Activated gamma-delta T cell treated with Interleukin-2 at 50 U/mL for 16 hours (primary cell): ENCODE data around the gene GJB3.
"Not testable (repeated sequence)": the region's sequence is repeated elsewhere in the genome, so short reads cannot be mapped to it uniquely, and the experiment has no call there.

ENCODE experiments used
- DNase-seq: peaks from one replicate; pipeline ENCODE4 v3.0.0-alpha.2; 2020

Gene GJB3

DNA sequence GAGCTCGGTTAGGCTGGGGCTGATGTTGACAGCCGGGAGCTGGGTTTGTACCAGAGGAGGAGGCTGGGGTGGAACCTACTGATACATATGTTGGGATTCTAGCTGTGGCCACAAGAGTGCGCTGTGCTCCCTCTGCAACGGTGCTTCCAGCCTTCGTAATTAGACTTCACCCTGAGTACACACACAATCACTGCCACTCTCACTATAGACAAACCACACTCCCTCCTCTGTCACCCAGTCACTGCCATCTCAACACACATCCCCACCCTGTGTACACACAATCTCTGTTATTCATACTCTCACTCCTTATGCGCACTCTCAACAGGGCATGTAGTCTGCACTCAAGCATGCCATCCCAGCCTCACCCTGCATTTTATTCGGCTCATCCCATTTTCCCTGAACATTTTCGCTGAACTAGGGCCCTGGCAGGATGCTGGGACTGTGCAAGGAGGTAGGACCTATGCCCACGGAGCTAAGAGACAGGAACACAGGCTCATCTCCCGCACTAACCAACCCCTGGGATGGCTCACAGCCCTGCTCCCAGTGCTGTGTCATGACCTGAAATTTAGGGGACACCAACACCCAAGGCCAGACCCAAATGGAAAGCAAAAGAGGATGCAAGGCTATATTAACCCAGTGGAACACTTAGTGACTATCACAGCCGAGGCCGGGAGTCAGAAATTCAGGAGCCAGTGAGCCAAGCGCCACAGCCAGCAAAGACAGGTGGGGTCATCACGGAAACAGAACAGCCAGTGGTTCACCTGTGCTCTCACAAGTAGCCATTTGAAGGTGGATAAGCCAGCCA lies 5.7 kb downstream of the GJB3 start:
- peak; percentile 49 for DNase-seq

DNA sequence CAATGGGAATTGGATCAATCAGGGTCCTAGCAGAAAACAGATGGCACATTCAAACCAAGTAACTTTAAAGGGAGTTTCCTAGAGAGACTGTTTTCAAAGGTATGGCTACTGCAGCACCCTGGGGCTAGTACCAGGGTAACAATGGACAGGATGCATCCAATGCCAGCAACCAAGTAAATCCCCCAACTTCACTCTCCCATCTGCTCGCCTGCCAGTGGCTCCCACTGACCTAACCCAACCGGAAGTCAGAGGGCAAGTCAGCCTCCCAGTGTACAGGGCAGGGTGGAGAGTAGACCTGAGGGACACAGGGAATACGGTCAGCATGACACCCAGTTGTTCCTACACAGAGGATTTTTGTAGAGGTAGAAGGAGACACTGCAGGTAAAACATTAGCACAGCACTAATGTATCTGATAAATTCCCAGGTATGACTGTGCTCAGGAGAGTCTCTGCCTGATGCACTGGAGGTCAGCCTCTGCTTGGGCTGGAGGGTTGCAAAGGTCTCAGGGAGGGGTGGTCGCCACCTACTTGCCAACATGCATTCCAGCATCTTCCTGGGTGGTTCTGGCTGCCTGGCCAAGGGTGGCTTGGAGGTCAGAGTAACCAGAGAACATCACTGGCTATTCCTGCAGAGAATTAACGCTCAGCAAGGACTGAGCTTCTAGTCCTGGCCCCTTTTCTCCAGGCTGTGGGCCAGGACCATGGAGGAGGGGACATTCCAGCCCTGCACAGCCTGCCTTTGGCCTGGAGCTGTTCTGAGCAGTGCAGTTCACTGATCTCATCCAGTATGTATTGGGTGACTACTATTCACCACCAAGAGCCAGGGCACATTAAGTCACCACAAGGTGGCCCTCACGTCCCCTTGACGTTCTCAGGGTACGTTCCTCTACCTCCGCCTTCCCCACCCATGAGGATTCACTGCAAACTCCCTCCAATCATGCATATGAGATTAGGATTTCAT lies 6.7 kb downstream of the GJB3 start:
- no peak for DNase-seq

DNA sequence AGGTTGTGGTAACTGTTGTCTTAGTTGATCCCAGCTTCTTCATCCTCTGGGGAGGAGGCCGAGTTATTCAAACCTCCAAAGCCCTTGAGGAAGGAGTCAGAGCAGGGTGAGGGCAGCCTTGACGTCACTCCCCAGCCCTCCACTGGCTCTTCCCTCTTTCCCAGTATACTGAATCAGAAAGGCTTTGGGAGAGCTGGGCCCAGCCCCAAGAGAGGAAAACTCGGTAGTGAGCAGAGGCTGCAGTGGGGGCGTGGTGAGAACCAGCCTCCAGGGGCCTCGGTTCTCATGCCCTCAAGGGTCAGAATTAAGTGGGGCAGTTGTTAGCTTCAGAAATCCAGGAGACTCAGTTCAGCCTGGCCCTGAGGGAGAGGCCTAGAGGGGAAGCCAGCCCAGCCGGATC lies 10.0 kb downstream of the GJB3 start:
- DNase-seq, result no peak

DNA sequence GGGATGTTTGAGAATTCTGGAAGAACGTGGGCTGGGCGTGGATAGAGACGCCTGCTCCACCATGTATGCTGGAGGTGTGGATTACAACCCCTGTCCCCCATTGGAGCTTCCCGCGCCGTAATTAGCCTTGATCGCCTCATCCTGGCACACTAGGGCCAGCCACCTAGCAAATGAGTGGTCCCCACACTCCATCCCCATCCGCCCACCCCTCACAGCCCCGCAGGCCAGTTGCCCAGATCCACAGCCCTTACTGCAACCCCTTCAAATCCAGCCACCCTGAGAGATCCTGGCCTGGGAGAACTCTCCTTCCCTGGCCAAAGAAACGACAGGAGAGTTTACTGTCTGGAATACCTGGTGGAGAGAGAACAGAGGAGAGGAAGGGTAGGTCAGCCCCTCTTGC lies 11.4 kb downstream of the GJB3 start:
- no peak for DNase-seq

DNA sequence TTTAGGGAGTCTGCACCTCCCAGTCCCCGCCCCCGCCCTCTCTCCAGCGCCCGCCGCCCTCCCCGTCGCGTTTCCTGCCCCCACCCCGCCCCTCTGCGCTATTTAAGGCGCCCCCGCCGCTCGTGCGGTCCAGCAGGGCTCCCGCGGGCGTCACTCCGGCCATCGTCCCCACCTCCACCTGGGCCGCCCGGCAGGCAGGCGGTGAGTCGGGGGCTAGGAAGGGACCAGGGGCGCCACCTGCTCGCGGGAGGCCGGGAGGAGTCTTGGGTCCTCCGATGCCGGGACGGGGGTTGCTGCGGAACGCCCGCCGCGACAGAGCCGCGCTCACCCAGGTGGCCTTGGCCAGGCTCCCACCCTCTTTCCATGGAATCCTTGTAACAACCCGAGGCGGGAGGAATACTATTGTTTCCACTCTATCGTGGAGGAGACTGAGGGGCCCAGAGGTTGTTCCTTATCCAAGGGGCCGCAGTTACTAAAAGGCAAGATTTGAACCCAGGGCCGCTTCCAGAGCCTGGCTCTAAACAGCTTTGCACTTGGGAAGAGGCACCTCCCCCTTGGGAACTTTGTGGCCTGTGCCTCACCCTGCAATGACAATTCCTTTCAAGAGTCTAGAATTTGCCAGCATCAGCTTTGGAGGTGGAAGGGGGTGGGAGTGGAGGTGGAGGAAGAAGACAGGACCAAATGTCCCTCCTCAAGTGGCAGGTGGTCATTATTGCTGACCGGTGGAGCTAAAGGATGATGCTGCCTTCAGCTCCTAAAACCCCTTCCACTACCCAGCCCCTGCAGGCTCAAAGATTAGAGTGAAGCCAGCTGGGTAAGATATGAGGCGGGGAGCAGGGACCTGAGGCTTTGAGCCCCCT lies 12.1 kb downstream of the GJB3 start, which contains the start of gene GJA4:
GJA4 (plus strand) TSS at position 132 of the 860 bp plus-strand sequence. CDS start 1,215 bp downstream, outside the sequence.
- DNase-seq, result no peak

DNA sequence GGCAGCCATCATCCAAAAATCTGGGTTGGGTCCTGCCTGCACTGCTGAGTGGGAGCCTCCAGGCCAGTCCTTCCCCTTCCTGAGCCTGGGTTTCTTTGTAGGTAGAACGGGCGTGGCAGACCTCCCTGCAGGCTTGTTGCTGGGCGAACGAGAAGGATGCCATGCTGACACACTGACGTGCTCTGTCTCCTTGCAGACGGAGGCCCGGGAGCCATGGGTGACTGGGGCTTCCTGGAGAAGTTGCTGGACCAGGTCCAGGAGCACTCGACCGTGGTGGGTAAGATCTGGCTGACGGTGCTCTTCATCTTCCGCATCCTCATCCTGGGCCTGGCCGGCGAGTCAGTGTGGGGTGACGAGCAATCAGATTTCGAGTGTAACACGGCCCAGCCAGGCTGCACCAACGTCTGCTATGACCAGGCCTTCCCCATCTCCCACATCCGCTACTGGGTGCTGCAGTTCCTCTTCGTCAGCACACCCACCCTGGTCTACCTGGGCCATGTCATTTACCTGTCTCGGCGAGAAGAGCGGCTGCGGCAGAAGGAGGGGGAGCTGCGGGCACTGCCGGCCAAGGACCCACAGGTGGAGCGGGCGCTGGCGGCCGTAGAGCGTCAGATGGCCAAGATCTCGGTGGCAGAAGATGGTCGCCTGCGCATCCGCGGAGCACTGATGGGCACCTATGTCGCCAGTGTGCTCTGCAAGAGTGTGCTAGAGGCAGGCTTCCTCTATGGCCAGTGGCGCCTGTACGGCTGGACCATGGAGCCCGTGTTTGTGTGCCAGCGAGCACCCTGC lies 13.2 kb downstream of the GJB3 start:
- no peak for DNase-seq

DNA sequence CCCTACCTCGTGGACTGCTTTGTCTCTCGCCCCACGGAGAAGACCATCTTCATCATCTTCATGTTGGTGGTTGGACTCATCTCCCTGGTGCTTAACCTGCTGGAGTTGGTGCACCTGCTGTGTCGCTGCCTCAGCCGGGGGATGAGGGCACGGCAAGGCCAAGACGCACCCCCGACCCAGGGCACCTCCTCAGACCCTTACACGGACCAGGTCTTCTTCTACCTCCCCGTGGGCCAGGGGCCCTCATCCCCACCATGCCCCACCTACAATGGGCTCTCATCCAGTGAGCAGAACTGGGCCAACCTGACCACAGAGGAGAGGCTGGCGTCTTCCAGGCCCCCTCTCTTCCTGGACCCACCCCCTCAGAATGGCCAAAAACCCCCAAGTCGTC lies 13.8 kb downstream of the GJB3 start:
- no peak for DNase-seq

DNA sequence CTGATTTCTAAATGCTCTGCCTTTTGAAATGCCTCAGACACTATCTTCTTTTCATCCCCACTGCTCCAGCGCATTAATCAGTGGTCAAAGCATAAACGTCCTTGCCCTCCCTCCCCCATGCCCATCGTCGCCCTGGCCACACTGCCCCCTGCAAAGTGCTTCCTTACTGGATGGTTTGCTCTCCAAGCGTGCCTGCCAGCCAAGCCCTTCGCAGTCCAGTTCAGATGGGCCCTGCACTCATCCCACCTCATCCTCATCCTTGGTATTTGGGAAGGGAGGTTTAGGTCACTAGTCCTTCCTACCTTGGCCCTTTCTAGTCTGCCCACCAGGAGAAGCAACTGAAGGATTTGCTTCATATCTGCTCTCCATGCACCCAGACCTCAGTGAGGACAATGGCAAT lies 14.9 kb downstream of the GJB3 start:
- no peak for DNase-seq

DNA sequence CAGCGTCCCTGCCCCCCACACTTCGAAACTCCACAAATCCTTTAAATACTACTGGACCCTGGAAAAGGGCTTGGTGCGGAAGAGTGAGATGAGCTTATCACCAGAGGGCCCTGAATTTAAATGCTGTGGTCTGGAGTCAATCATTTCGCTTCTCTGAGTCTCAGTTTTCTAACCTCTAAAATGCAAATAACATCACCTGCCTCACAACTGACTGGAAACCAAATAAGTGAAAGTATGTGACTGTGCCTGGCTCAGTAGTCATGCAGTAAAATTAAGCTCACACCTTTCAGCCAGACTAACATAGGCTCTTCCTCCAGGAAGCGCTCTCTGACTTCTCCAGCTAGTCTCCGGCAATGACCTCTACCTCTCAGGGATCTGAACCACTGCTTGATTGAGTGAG lies 16.0 kb downstream of the GJB3 start:
- DNase-seq, result no peak

DNA sequence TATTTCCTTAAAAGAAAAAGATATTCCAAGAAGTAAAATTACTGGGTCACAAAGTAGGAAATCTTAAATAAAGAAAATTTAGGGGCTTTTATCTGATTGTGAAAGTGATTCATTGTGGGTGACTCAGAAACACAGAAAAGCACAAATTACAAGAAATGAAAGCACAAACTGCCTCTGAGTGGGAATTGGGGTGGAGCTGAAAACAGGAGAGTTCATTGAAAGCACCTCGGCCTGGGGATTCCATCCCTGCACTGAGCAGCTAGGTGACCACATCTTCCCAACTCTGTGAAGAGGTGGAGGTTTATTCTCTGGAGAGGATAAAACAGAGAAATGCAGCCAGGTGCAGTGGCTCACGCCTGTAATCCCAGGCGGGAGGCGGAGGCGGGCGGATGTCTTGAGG lies 19.2 kb downstream of the GJB3 start:
- DNase-seq, result no peak

DNA sequence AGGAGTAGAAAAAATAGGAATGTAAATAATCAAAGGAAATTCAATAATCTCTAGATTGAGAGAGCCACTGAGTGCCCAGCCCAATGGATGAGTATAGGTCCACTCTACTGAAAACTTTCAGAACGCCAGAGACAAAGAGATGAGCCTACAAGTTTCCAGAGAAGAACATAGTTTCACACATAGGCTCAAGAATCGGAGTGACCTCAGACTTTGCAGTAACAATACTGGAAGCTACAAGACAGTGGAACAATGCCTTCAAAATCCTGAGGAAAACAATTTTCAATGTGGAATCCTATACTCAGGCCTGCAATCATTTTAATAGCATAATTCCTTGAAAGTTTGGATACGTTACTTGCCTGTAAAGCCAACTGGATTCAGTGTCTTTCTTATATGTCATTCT lies 22.8 kb downstream of the GJB3 start:
- no peak for DNase-seq

DNA sequence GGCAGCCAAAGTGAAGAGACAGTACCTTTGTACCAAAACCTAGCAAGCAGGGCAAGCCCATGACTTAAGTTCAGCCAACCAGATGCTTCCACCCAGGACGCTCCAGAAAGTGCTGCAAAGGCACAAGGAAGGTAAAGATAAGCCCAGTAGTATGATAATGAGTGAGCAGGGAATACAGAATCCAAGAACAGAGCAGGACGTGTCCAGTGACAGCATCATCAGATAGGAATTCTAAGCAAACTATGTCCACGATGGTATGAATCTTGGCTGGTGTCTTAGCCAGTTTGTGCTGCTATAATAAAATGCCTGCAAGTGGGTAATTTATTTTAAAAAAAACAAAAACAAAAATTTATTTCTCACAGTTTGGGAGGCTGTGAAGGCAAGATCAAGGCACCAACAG lies 25.4 kb downstream of the GJB3 start:
- DNase-seq, result no peak

DNA sequence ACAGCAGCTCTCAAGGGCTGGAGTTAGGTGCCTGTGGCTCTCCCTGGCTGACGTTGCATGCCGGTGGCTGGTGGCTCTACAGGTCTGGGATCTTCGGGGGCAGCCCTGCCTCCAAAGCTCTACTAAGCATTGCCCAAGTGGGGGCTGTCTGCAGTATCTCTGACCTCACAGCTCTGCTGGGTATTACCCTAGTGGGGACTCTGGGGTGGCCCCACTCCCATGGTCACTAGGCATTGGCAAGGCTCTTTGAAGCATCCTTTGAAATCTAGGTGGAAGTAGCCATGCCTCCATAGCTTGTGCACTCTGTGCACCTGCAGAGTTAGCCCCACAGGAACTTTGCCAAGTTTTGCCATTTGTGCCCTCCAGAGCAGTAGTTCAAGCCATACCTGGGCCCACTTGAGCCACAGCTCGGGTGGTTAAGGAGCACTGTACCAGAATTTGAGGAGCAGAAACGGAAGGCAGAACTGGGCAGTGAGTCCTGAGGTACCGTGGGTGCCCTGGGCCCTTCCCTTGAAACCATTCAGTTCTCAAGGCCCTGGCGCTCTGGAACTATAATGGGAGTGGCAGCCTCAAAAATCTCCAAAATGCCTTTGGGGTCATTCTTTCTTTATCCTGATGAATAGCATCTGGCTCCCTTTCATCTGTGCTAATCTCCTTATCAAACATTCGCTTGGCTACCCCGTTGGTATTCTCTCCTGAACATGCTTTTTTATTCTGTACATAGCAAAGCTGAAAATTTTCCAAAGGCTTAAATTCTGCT lies 27.2 kb downstream of the GJB3 start:
- no peak for DNase-seq

DNA sequence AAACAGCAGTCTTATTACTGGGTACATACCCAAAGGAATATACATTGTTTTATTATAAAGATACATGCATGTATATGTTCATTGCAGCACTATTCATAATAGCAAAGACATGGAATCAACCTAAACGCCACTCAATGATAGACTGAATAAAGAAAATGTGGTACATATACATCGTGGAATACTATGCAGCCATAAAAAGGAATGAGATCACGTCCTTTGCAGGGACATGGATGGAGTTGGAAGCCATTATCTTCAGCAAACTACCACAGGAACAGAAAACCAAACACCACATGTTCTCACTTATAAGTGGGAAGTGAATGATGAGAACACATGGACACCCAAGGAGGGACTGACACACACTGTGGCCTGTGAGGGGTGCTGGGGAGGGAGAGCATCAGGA lies 29.8 kb downstream of the GJB3 start:
- DNase-seq, result not testable (repeated sequence)

DNA sequence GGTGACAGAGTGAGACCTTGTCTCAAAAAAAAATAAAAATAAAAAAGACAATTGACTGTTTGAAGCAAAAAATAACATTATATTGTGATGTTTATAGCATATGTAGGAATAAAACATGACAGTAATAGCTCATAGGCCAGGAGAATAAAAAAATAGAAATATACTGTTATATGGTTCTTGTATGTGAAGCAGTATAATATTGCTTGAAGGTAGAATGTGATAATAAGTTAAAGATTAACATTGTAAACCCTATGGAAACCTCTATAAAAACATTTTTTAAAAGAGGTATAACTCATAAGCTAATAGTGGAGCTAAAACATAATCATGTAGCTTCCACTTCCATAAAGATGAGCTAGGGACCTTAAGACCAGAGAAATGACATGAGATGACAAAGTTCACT lies 35.3 kb downstream of the GJB3 start:
- DNase-seq, result no peak

DNA sequence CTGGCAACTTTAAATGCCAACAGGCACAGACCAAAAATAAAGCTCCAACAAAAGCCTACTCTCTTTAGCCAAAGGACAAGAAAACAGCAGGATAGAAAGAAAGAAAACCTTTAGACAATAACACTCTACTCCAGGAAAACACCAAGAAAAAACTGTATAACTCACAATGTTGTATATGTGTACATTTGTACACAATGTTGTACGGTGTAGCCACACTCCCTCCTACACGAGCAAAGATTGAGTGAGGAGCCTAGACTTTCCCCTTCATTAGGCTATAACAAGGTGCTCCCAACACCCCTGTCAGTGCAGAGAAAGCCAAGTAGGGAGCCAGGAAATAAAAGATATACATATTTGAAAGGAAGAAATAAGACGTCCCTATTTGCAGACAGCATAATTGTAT lies 35.8 kb downstream of the GJB3 start:
- no peak for DNase-seq

DNA sequence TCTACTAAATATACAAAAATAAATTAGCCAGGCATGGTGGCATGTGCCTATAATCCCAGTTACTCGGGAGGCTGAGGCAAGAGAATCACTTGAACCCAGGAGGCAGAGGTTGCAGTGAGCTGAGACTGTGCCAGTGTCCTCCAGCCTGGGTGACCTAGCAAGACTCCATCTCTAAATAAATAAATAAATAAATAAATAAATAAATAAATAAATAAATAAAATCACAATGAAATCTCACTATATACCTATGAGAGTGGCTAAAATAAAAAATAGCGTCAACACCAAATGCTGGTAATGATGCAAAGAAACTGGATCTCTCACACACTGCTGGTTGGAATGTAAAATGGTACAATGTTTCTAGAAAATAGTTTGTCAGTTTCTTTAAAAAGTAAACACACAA lies 37.8 kb downstream of the GJB3 start:
- not testable (repeated sequence) for DNase-seq

DNA sequence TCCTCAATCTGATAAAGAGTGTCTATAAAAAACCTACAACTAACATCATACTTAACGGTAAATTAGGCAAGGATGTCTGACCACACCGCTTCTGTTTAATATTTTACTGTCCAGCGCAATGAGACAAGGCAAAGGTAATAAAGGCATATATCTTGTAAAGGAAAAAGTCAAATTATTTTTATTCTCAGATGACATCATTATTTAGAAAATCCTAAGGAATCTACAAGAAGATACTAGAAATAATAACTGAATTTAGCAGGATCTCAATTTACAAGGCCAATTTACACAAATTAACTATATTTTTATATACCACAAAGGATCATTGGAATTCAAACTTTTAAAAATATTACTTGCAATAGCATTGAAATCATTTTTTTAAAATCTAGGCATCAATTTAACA lies 41.2 kb downstream of the GJB3 start:
- DNase-seq, result no peak

DNA sequence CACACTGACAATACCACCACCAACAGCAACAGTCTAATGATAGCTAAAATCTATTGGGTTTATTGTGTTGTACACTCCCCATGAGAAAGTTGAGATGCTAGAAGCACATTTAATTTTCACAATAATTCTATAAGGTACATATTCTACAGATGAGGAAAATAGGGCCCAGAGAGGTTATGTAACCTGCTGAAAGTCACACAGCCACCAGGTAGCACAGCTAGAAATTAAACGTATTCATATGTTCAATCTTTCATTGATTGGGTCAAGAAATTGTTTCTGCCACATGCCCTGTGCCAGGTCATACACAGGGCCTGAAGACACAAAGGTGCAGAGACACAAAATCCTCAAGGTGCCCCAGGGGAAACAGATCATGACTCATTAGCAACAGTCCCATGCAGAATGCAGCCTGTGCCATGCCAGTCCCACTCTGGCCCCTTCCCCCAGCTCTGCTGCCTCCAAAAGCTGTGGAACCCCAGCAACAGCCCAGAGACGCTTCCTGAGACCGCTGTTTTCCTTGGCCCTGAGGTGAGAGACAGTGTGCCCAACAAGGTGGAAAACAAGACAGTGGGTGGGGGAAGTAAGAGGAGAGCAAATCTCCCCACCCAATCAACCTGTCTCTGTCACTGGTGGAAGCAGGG lies 43.9 kb downstream of the GJB3 start:
- no peak for DNase-seq

DNA sequence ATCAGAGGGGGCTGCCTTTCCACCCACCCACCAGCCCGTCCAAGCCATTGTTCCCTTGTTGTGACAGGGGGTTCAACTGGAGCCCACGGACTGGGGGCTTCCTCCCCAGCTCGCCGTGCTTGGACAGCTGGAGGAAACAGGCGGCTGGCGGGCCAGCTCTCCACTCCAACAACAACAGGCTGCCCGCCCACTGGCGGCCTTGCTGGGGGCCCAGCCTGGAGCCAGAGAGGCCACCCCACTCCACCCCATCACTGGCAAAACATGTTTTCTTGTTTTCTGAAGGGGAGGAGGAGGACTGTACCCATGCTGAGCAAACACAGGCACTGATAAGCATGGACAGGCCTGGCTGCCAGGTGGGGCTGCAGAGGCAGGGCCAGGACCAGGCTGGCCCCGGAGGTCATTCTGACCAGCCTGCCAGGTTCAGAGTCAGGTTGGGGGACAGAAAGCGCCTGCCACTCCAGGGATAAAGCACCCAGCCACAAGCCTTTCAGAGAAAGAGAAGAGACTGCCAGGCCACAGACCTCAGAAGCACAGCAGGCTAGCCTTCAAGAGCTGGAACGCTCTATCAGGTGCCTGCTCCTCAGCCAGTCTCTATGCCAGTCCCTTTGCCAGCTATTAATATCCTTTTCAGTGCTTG lies 44.6 kb downstream of the GJB3 start:
- DNase-seq, result no peak
